ENCODE results near the gene B9D1.

Gene B9D1

GRCh38 chr17:19362277-19363113, at the start of gene B9D1:
B9D1 (minus strand) TSS chr17:19362723; CDS start chr17:19362569, 154 bp downstream.
- H3K27me3 ChIP-seq, result no peaks in the 10 kb centered on the region
- peak within 1 kb of the TSS; percentile 64 to 92 for H3K4me3 ChIP-seq
- H3K9me3 ChIP-seq, result no peaks in the 10 kb centered on the region
- H3K4me1 ChIP-seq, result peaks cover 0 to 23% (median 11%) of the 10 kb centered on the region in 4 donors
- peaks cover 0 to 19% (median 0%) of the 10 kb centered on the region in 3 donors for H3K36me3 ChIP-seq
- TF ChIP-seq CTCF (IDR thresholded peaks at IDR 0.05), result peak; percentile 95 to 99
- intact Hi-C loops (cut with DNase I; ENCODE audit: low total_unique reads), result loop anchor here (5.0 to 10.0 kb wide), 2 partner anchors 52 to 400 kb away; partner anchors contain the start of gene RNF112
- peak; percentile 89 to 97 for DNase-seq
- peak within 1 kb of the TSS; percentile 85 to 95 for H3K27ac ChIP-seq

GRCh38 chr17:19411631-19412030, 49.1 kb upstream of the B9D1 start:
- H3K27ac ChIP-seq, result peak overlapping the region; percentile 31 to 40
- H3K9me3 ChIP-seq, result no peaks in the 10 kb centered on the region
- intact Hi-C loops (cut with DNase I; ENCODE audit: low total_unique reads), result loop anchor here (2.0 to 10.0 kb wide), 2 partner anchors 19 to 47 kb away; partner anchors contain the start of gene B9D1
- TF ChIP-seq CTCF (IDR thresholded peaks at IDR 0.05), result no peak
- no peaks in the 10 kb centered on the region for H3K36me3 ChIP-seq
- no peaks in the 10 kb centered on the region for H3K27me3 ChIP-seq
- peak overlapping the region; percentile 35 to 41 for H3K4me3 ChIP-seq
- H3K4me1 ChIP-seq, result peaks cover 0 to 18% (median 8%) of the 10 kb centered on the region in 4 donors
- DNase-seq, result no peak

- TF ChIP-seq CTCF (IDR thresholded peaks at IDR 0.05), result peak; percentile 34 to 38
- Histone ChIP-seq H3K27ac (peak within 1 kb of the TSS; percentile 31 to 40), H3K9me3 (no peaks in the 10 kb centered on the region), H3K4me1 (peaks cover 0 to 18% (median 8%) of the 10 kb centered on the region in 4 donors), H3K27me3 (no peaks in the 10 kb centered on the region), H3K4me3 (peak within 1 kb of the TSS; percentile 35 to 41), H3K36me3 (no peaks in the 10 kb centered on the region)
- intact Hi-C loops (cut with DNase I; ENCODE audit: low total_unique reads), result loop anchor here (10.0 kb wide), 1 partner anchor 46 kb away; the partner anchor contains the start of gene B9D1
- peak in 1 of 2 donors; percentile 35 for DNase-seq
Observed at GRCh38 chr17:19410875-19411620, 48.5 kb upstream of the B9D1 start, which contains the start of gene RNF112. RNF112 (plus strand) TSS chr17:19411232; CDS start chr17:19411409, 177 bp downstream.

- H3K9me3 ChIP-seq, result no peaks in the 10 kb centered on the region
- no peaks in the 10 kb centered on the region for H3K27me3 ChIP-seq
- no peak for DNase-seq
- peaks cover 0 to 18% (median 8%) of the 10 kb centered on the region in 4 donors for H3K4me1 ChIP-seq
- H3K27ac ChIP-seq, result no peak overlapping the region
- no peak overlapping the region for H3K4me3 ChIP-seq
- TF ChIP-seq CTCF (IDR thresholded peaks at IDR 0.05), result no peak
- H3K36me3 ChIP-seq, result no peaks in the 10 kb centered on the region
- intact Hi-C loops (cut with DNase I; ENCODE audit: low total_unique reads), result loop anchor here (10.0 kb wide), 1 partner anchor 45 kb away; the partner anchor contains the start of gene B9D1
Observed at GRCh38 chr17:19410091-19410490, 47.6 kb upstream of the B9D1 start.

GRCh38 chr17:19409509-19409908, 47.0 kb upstream of the B9D1 start:
- no peak for TF ChIP-seq CTCF (IDR thresholded peaks at IDR 0.05)
- intact Hi-C loops (cut with DNase I; ENCODE audit: low total_unique reads), result no loop called here
- peaks cover 0 to 18% (median 8%) of the 10 kb centered on the region in 4 donors for H3K4me1 ChIP-seq
- no peaks in the 10 kb centered on the region for H3K9me3 ChIP-seq
- DNase-seq, result no peak
- no peak overlapping the region for H3K4me3 ChIP-seq
- no peaks in the 10 kb centered on the region for H3K27me3 ChIP-seq
- no peaks in the 10 kb centered on the region for H3K36me3 ChIP-seq
- H3K27ac ChIP-seq, result no peak overlapping the region

All from tibial artery (tissue), 4 donors.